CD4-positive, alpha-beta T cell treated with Interleukin-4 for 4 hours (primary cell): ENCODE measurements around the gene FAM156A.
"Not testable (repeated sequence)": the region's sequence is repeated elsewhere in the genome, so short reads cannot be mapped to it uniquely, and the experiment has no call there.

Experiments used
- DNase-seq: peaks from one replicate; pipeline ENCODE4 v3.0.0-alpha.2; 2020

FAM156A gene

DNA sequence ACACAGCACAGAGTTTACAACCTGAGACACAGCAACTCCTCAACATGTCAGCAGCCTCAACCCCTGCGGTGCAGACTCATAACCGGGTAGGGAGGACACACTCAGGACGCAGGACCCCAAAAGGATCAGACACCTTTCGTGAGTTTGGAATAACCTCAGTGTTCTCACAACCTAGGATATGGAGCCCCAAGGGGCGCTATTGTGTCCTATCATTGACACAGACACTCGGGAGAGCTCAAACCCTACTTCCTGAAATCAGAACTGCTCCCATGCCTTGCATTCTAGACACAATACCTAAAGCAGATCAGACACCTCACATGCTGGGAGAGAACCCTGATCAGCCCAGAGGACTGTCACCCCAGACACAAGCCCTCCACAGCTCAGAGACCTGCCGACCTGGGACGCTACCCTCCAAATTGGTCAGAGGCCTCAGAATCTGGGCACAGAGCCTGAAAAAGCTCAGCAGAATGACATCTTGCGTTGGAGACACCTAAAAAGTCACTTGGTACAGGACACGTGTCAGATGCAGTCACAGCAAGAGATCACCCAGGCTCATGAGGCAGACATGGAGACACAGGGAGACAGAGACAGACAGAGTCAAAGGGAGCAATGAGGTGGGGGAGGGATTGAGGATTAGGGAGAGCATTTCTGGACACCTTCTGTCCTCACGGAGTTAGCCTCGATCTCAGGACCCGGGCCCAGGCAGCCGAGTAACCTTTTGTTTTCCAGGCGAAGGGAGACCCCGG is 8.8 kb upstream of the FAM156A start:
- not testable (repeated sequence) for DNase-seq

DNA sequence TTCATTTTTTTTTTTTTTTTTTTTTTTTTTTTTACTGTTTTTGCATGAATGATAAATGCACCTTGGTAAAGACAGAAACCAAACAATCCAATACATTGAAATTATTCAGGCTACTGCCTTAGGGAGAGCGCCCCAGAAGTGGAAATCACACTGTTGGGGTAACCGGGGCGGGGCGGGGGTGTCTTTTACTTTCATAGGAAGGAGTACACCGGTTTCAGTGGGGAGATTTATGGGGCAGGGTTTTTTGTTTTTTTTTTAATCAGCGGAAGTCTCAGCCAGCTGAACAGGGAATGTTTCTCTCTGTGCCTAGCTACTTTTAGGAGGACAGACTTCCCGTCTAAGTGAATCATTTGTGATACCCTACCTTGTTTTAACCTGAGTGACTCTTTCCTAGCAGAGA is 643 bp upstream of the FAM156A start:
- DNase-seq: not testable (repeated sequence)

GRCh38 chrX:52949884-52950283 is 8.4 kb downstream of the FAM156A start:
- DNase-seq: not testable (repeated sequence)

GRCh38 chrX:52949325-52949724 is 9.0 kb downstream of the FAM156A start:
- DNase-seq: not testable (repeated sequence)

GRCh38 chrX:52948265-52948664 is 10.1 kb downstream of the FAM156A start:
- not testable (repeated sequence) for DNase-seq

DNA sequence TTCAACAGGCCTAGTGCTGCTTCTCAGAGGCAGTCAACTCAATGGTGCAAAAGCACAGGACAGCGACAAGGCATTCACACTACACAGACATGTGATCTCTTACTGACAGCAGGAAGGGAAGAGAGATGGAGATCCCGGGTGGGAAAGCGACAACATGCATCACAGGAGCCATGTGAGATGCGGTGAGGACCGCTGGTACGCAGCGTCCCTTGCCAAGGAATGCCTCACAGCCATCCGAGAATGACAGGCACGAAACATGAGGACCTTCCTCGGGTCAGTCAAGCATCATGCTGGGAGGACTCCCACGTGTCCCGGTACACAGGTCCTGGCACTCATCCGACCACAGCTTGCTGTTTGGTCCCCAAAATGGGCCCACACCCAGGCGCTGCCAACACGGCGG is 10.8 kb downstream of the FAM156A start:
- not testable (repeated sequence) for DNase-seq

- DNase-seq: not testable (repeated sequence)
These were observed 12.4 kb downstream of the FAM156A start for GRCh38 chrX:52945838-52946494.

- not testable (repeated sequence) for DNase-seq
These were observed 16.6 kb downstream of the FAM156A start for GRCh38 chrX:52941728-52942127.

GRCh38 chrX:52940704-52941103 is 17.6 kb downstream of the FAM156A start:
- not testable (repeated sequence) for DNase-seq

- not testable (repeated sequence) for DNase-seq
These were observed 22.9 kb downstream of the FAM156A start for GRCh38 chrX:52935470-52935784.

- DNase-seq: peak; percentile 93
These were observed 23.4 kb downstream of the FAM156A start for GRCh38 chrX:52934704-52935469.

GRCh38 chrX:52933976-52934703 is 24.2 kb downstream of the FAM156A start:
- no peak for DNase-seq

GRCh38 chrX:52933213-52933612 is 25.1 kb downstream of the FAM156A start:
- no peak for DNase-seq

DNA sequence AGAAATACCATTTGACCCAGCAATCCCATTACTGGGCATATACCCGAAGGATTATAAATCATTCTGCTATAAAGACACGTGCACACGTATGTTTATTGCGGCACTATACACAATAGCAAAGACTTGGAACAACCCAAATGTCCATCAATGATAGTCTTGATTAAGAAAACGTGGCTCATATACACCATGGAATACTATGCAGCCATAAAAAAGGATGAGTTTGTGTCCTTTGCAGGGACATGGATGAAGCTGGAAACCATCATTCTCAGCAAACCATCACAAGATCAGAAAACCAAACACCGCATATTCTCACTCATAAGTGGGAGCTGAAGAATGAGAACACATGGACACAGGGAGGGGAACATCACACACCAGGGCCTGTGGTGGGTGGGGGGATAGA is 28.1 kb downstream of the FAM156A start:
- DNase-seq: not testable (repeated sequence)

DNA sequence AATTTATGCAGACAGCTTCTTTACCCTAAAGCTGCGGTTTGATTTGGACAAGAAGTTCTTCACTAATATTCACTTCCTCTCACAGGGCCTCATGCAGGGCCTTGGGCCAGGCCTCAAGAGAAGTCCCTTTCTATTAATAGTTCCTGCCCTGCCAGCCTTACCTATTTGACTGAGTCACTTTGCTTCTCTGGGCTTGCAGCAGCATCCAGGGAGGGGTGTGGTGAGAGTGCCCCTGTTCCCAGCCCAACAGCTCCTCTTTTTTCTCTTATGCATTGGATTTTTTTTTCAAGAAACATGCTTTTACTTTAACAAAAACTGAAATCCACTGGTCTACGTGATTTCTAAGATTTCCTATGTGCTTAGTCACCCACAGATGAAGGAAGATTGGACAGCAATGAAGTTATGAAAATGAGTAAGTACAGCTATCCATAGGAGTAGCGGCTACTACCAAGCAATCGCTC is 34.5 kb downstream of the FAM156A start:
- DNase-seq: no peak

DNA sequence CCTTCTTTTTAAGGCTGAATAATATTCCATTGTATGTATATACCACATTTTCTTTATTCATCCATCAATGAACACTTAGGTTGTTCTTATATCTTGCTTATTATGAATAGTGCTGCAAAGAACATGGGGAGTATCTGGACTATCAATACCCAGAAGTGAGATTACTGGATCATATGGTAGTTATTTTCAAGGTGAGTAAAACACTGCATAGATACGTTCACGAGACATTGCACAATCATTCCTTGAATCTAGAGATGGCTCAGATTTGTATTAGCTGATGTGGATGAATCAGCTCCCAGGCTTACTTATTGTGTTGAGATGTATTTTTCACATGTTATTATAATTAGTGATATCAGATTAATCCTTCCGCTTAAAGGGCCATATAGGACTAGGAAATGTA is 43.6 kb downstream of the FAM156A start:
- DNase-seq: not testable (repeated sequence)

- not testable (repeated sequence) for DNase-seq
These were observed 44.6 kb downstream of the FAM156A start for GRCh38 chrX:52913681-52914080.

- not testable (repeated sequence) for DNase-seq
These were observed 48.9 kb downstream of the FAM156A start for GRCh38 chrX:52909313-52909969.

DNA sequence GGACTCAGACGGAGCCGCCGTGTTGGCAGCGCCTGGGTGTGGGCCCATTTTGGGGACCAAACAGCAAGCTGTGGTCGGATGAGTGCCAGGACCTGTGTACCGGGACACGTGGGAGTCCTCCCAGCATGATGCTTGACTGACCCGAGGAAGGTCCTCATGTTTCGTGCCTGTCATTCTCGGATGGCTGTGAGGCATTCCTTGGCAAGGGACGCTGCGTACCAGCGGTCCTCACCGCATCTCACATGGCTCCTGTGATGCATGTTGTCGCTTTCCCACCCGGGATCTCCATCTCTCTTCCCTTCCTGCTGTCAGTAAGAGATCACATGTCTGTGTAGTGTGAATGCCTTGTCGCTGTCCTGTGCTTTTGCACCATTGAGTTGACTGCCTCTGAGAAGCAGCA is 50.4 kb downstream of the FAM156A start:
- DNase-seq: not testable (repeated sequence)

GRCh38 chrX:52907137-52907536 is 51.2 kb downstream of the FAM156A start:
- not testable (repeated sequence) for DNase-seq

DNA sequence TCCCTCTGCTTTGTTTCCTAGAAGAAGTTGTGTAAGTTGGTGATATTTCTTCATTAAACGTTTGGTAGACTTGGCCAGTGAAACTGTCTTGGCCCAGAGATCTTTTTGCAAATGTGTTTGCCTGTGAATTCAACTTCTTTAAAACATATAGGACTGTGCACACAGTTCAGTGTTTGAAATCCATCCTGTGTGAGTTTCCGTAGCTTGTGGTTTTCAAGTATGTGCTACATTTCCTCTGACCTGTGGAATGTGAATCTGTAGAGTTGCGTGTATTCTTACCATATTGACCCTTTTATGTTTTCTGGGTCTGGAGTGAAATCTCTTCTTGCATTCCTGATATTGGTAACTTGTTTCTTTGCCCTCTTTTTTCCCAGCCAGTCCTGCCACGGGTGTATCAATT is 52.2 kb downstream of the FAM156A start:
- not testable (repeated sequence) for DNase-seq

- not testable (repeated sequence) for DNase-seq
These were observed 52.8 kb downstream of the FAM156A start for GRCh38 chrX:52905531-52905930.
